ENCODE measurements around the gene SMAD9.

DNA sequence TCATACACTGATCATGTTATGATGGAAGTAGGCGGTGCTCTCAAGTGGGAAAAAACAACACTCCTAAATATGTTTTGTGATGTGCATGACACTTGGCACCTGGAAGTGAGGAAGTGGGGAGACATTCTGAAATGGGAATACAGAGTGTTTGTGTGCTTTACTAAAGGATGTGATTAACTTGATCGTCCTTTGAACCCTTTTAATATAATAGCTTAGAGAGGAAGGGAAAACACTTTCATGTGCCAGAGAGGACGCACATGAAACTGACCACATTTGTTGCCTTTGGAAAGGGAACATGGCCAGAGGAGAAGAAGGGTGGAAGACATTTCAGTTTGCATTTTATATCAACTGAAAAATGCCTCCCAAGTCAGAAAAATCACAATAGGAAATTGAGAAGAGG is 31.4 kb downstream of the SMAD9 start:
- TF ChIP-seq ZFX (IDR thresholded peaks at IDR 0.05) = no peak
- TF ChIP-seq, protein P1, sequence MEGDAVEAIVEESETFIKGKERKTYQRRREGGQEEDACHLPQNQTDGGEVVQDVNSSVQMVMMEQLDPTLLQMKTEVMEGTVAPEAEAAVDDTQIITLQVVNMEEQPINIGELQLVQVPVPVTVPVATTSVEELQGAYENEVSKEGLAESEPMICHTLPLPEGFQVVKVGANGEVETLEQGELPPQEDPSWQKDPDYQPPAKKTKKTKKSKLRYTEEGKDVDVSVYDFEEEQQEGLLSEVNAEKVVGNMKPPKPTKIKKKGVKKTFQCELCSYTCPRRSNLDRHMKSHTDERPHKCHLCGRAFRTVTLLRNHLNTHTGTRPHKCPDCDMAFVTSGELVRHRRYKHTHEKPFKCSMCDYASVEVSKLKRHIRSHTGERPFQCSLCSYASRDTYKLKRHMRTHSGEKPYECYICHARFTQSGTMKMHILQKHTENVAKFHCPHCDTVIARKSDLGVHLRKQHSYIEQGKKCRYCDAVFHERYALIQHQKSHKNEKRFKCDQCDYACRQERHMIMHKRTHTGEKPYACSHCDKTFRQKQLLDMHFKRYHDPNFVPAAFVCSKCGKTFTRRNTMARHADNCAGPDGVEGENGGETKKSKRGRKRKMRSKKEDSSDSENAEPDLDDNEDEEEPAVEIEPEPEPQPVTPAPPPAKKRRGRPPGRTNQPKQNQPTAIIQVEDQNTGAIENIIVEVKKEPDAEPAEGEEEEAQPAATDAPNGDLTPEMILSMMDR (conservative IDR thresholded peaks at IDR 0.05) = no peak

Data from C4-2B (cell line).